ENCODE measurements around the gene MTM1.

The MTM1 gene

DNA sequence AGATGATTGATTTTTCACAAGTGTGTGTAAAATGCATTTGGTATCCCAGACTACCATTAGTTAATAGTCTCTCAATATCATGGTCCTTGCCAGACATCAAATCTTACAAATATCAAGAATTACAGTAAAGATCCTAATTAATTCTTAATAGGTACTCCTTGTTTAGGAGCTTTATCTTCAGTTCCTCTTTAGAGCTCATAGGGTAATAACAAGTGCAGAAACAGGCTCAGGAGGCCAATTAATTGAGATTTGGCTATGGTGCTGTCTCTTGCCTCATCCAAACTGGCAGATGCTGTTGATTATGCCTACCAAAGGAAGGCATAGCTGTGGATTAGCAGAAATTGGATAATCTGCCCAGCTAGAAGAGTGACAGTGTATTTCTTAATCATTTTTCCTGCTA lies 131.7 kb downstream of the MTM1 start:
- Histone ChIP-seq H3K4me3 (ENCODE audit: control insufficient read depth in 1 of 7, extremely low read depth in 1 of 7, insufficient read depth in 4 of 7, low read depth in 2 of 7, low read length in 6 of 7) (no peak overlapping the region), H3K27ac (ENCODE audit: insufficient read depth in 1 of 2, low read depth in 1 of 2, low read length in 2 of 2, poor library complexity in 1 of 2, severe bottlenecking in 2 of 2) (no peak overlapping the region), H3K27me3 (replicated peaks in 2 of 5; ENCODE audit: control insufficient read depth in 4 of 5, insufficient read depth in 5 of 5, low read length in 4 of 5) (no peaks in the 10 kb centered on the region), H3K9me3 (ENCODE audit: control extremely low read depth in 1 of 5, control insufficient read depth in 4 of 5, insufficient read depth in 2 of 5, low read depth in 1 of 5, low read length in 4 of 5) (peaks cover 0 to 1% (median 0%) of the 10 kb centered on the region in 5 experiments), H3K36me3 (ENCODE audit: control insufficient read depth in 4 of 4, insufficient read depth in 4 of 4, low read length in 3 of 4) (peaks cover 0 to 14% (median 6%) of the 10 kb centered on the region in 4 experiments), H3K4me1 (ENCODE audit: control extremely low read depth in 1 of 4, control insufficient read depth in 4 of 4, insufficient read depth in 4 of 4, low read length in 3 of 4) (peaks cover 19 to 28% (median 22%) of the 10 kb centered on the region in 4 experiments)
- DNase-seq = no peak
- CTCF ChIA-PET = interaction anchor here (1.3 to 2.7 kb wide), 2 partner anchors 15 to 19 kb away, joined by 4 to 12 read pairs; no protein-coding TSS in a partner anchor
- POLR2A ChIA-PET = no interaction called here

DNA sequence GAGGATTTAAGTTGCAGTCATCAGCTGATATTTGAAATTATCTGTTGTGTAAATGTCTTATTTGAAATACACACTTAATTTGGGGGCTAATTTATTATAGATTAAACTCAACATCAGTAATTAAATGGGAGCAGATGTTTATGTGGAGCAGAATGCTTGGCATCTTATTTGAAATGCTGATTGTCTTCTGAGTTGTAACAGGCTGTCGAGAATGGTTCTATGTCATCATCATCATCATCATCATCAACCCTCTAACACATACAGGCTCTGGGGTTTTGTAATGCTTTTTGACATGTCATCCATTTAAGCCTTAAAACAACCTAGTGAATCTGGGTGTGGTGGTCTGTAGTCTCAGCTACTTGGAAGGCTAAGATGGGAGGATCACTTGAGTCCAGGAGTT lies 133.0 kb downstream of the MTM1 start:
- POLR2A ChIA-PET = no interaction called here
- Histone ChIP-seq H3K4me3 (ENCODE audit: control insufficient read depth in 1 of 7, extremely low read depth in 1 of 7, insufficient read depth in 4 of 7, low read depth in 2 of 7, low read length in 6 of 7) (no peak overlapping the region), H3K36me3 (ENCODE audit: control insufficient read depth in 4 of 4, insufficient read depth in 4 of 4, low read length in 3 of 4) (peaks cover 0 to 22% (median 7%) of the 10 kb centered on the region in 4 experiments), H3K27me3 (replicated peaks in 2 of 5; ENCODE audit: control insufficient read depth in 4 of 5, insufficient read depth in 5 of 5, low read length in 4 of 5) (no peaks in the 10 kb centered on the region), H3K9me3 (ENCODE audit: control extremely low read depth in 1 of 5, control insufficient read depth in 4 of 5, insufficient read depth in 2 of 5, low read depth in 1 of 5, low read length in 4 of 5) (peaks cover 0 to 2% (median 0%) of the 10 kb centered on the region in 5 experiments), H3K27ac (ENCODE audit: insufficient read depth in 1 of 2, low read depth in 1 of 2, low read length in 2 of 2, poor library complexity in 1 of 2, severe bottlenecking in 2 of 2) (no peak overlapping the region), H3K4me1 (ENCODE audit: control extremely low read depth in 1 of 4, control insufficient read depth in 4 of 4, insufficient read depth in 4 of 4, low read length in 3 of 4) (peaks cover 11 to 15% (median 12%) of the 10 kb centered on the region in 4 experiments)
- CTCF ChIA-PET = interaction anchor here (1.3 kb wide), 1 partner anchor 18 kb away, joined by 4 read pairs; no protein-coding TSS in a partner anchor
- WGBS (ENCODE audit: insufficient coverage) = no CpG with 5 or more reads among the region's 1 CpG
- DNase-seq = no peak

- no peak for DNase-seq
- Histone ChIP-seq H3K4me3 (ENCODE audit: control insufficient read depth in 1 of 7, extremely low read depth in 1 of 7, insufficient read depth in 4 of 7, low read depth in 2 of 7, low read length in 6 of 7) (no peak overlapping the region), H3K27me3 (replicated peaks in 2 of 5; ENCODE audit: control insufficient read depth in 4 of 5, insufficient read depth in 5 of 5, low read length in 4 of 5) (no peaks in the 10 kb centered on the region), H3K9me3 (ENCODE audit: control extremely low read depth in 1 of 5, control insufficient read depth in 4 of 5, insufficient read depth in 2 of 5, low read depth in 1 of 5, low read length in 4 of 5) (peaks cover 0 to 2% (median 0%) of the 10 kb centered on the region in 5 experiments), H3K36me3 (ENCODE audit: control insufficient read depth in 4 of 4, insufficient read depth in 4 of 4, low read length in 3 of 4) (peaks cover 0 to 22% (median 7%) of the 10 kb centered on the region in 4 experiments), H3K4me1 (ENCODE audit: control extremely low read depth in 1 of 4, control insufficient read depth in 4 of 4, insufficient read depth in 4 of 4, low read length in 3 of 4) (peaks cover 0 to 3% (median 0%) of the 10 kb centered on the region in 4 experiments), H3K27ac (ENCODE audit: insufficient read depth in 1 of 2, low read depth in 1 of 2, low read length in 2 of 2, poor library complexity in 1 of 2, severe bottlenecking in 2 of 2) (no peak overlapping the region)
- WGBS (ENCODE audit: insufficient coverage) = 78% methylated on average over 1 of the region's 1 CpG
- ChIA-PET POLR2A (interaction anchor here (0.7 kb wide), 1 partner anchor 8 kb away, joined by 3 read pairs; no protein-coding TSS in a partner anchor), CTCF (interaction anchor here (1.2 to 1.5 kb wide), 2 partner anchors 13 to 17 kb away, joined by 3 to 4 read pairs; no protein-coding TSS in a partner anchor)
Measured at GRCh38 chrX:150702966-150703694, 134.7 kb downstream of the MTM1 start.

DNA sequence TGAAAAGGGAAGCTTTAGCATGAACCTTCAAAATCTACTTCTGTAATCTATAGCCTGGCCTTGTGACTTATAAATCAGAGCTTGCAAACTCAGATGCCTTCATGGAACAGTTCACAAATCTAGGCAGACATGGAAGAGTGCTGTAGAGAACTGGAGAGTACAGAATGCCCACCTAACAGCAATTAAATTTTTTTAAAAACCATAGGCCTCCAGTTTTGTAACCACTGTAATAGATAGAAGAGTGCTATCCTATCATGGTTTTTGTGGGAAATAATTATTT lies 135.2 kb downstream of the MTM1 start:
- Histone ChIP-seq H3K36me3 (ENCODE audit: control insufficient read depth in 4 of 4, insufficient read depth in 4 of 4, low read length in 3 of 4) (peaks cover under 1 to 24% (median 7%) of the 10 kb centered on the region in 4 experiments), H3K27ac (ENCODE audit: insufficient read depth in 1 of 2, low read depth in 1 of 2, low read length in 2 of 2, poor library complexity in 1 of 2, severe bottlenecking in 2 of 2) (no peak overlapping the region), H3K4me3 (ENCODE audit: control insufficient read depth in 1 of 7, extremely low read depth in 1 of 7, insufficient read depth in 4 of 7, low read depth in 2 of 7, low read length in 6 of 7) (no peak overlapping the region), H3K9me3 (ENCODE audit: control extremely low read depth in 1 of 5, control insufficient read depth in 4 of 5, insufficient read depth in 2 of 5, low read depth in 1 of 5, low read length in 4 of 5) (peaks cover 0 to 2% (median 0%) of the 10 kb centered on the region in 5 experiments), H3K27me3 (replicated peaks in 2 of 5; ENCODE audit: control insufficient read depth in 4 of 5, insufficient read depth in 5 of 5, low read length in 4 of 5) (no peaks in the 10 kb centered on the region), H3K4me1 (ENCODE audit: control extremely low read depth in 1 of 4, control insufficient read depth in 4 of 4, insufficient read depth in 4 of 4, low read length in 3 of 4) (peaks cover 0 to 1% (median 0%) of the 10 kb centered on the region in 4 experiments)
- CTCF ChIA-PET = interaction anchor here (1.2 kb wide), 1 partner anchor 18 kb away, joined by 3 read pairs; no protein-coding TSS in a partner anchor
- DNase-seq = no peak
- POLR2A ChIA-PET = interaction anchor here (0.7 kb wide), 1 partner anchor 9 kb away, joined by 3 read pairs; no protein-coding TSS in a partner anchor

- no peaks in the 10 kb centered on the region for H3K4me1 ChIP-seq (ENCODE audit: control extremely low read depth in 1 of 4, control insufficient read depth in 4 of 4, insufficient read depth in 4 of 4, low read length in 3 of 4)
- peaks cover 3 to 28% (median 7%) of the 10 kb centered on the region in 4 experiments for H3K36me3 ChIP-seq (ENCODE audit: control insufficient read depth in 4 of 4, insufficient read depth in 4 of 4, low read length in 3 of 4)
- no peaks in the 10 kb centered on the region for H3K27me3 ChIP-seq (replicated peaks in 2 of 5; ENCODE audit: control insufficient read depth in 4 of 5, insufficient read depth in 5 of 5, low read length in 4 of 5)
- WGBS (ENCODE audit: insufficient coverage) = 93% methylated on average over 3 of the region's 3 CpGs
- no peak overlapping the region for H3K27ac ChIP-seq (ENCODE audit: insufficient read depth in 1 of 2, low read depth in 1 of 2, low read length in 2 of 2, poor library complexity in 1 of 2, severe bottlenecking in 2 of 2)
- no peak for DNase-seq
- no peak overlapping the region for H3K4me3 ChIP-seq (ENCODE audit: control insufficient read depth in 1 of 7, extremely low read depth in 1 of 7, insufficient read depth in 4 of 7, low read depth in 2 of 7, low read length in 6 of 7)
- ChIA-PET CTCF (interaction anchor here (1.2 kb wide), 1 partner anchor 18 kb away, joined by 3 read pairs; no protein-coding TSS in a partner anchor), POLR2A (no interaction called here)
- peaks cover 0 to 2% (median 0%) of the 10 kb centered on the region in 5 experiments for H3K9me3 ChIP-seq (ENCODE audit: control extremely low read depth in 1 of 5, control insufficient read depth in 4 of 5, insufficient read depth in 2 of 5, low read depth in 1 of 5, low read length in 4 of 5)
Measured at GRCh38 chrX:150704030-150704613, 135.7 kb downstream of the MTM1 start.

GRCh38 chrX:150712619-150713018 lies 144.2 kb downstream of the MTM1 start:
- no peak overlapping the region for H3K4me3 ChIP-seq (ENCODE audit: control insufficient read depth in 1 of 7, extremely low read depth in 1 of 7, insufficient read depth in 4 of 7, low read depth in 2 of 7, low read length in 6 of 7)
- CTCF ChIA-PET = interaction anchor here (0.7 to 1.6 kb wide), 3 partner anchors 20 to 31 kb away, joined by 3 to 8 read pairs (median 3); no protein-coding TSS in a partner anchor
- H3K27me3 ChIP-seq (replicated peaks in 2 of 5; ENCODE audit: control insufficient read depth in 4 of 5, insufficient read depth in 5 of 5, low read length in 4 of 5) = no peaks in the 10 kb centered on the region
- H3K9me3 ChIP-seq (ENCODE audit: control extremely low read depth in 1 of 5, control insufficient read depth in 4 of 5, insufficient read depth in 2 of 5, low read depth in 1 of 5, low read length in 4 of 5) = no peaks in the 10 kb centered on the region
- DNase-seq = peak in 2 of 3 donors; percentile 14 to 24
- peaks cover 0 to 4% (median under 1%) of the 10 kb centered on the region in 4 experiments for H3K4me1 ChIP-seq (ENCODE audit: control extremely low read depth in 1 of 4, control insufficient read depth in 4 of 4, insufficient read depth in 4 of 4, low read length in 3 of 4)
- POLR2A ChIA-PET = interaction anchor here (0.6 kb wide), 1 partner anchor 16 kb away, joined by 4 read pairs; no protein-coding TSS in a partner anchor
- peaks cover 0 to 9% (median 1%) of the 10 kb centered on the region in 4 experiments for H3K36me3 ChIP-seq (ENCODE audit: control insufficient read depth in 4 of 4, insufficient read depth in 4 of 4, low read length in 3 of 4)
- no peak overlapping the region for H3K27ac ChIP-seq (ENCODE audit: insufficient read depth in 1 of 2, low read depth in 1 of 2, low read length in 2 of 2, poor library complexity in 1 of 2, severe bottlenecking in 2 of 2)

DNA sequence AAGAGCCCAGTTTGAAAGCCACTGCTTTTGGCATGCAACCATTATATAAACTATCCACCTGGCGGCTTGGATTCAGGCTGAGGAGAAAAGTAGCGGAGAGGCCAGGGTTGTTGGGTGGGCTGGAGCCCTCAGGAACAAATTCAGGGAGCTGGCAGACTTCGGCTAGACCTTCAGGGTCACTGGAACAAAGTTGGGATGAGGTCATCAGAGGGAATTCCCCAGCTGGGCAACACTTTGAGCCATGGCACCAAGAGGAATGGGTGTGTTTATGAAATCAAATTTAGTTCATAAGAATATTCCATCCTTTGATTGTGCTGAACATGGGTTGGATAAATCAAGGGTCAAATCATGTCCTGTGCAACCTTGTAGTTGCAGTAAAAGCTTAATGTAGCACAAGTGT lies 146.8 kb downstream of the MTM1 start:
- WGBS (ENCODE audit: insufficient coverage) = 62% methylated on average over 3 of the region's 3 CpGs
- Histone ChIP-seq H3K27ac (ENCODE audit: insufficient read depth in 1 of 2, low read depth in 1 of 2, low read length in 2 of 2, poor library complexity in 1 of 2, severe bottlenecking in 2 of 2) (no peak overlapping the region), H3K9me3 (ENCODE audit: control extremely low read depth in 1 of 5, control insufficient read depth in 4 of 5, insufficient read depth in 2 of 5, low read depth in 1 of 5, low read length in 4 of 5) (no peaks in the 10 kb centered on the region), H3K4me3 (ENCODE audit: control insufficient read depth in 1 of 7, extremely low read depth in 1 of 7, insufficient read depth in 4 of 7, low read depth in 2 of 7, low read length in 6 of 7) (no peak overlapping the region), H3K27me3 (replicated peaks in 2 of 5; ENCODE audit: control insufficient read depth in 4 of 5, insufficient read depth in 5 of 5, low read length in 4 of 5) (no peaks in the 10 kb centered on the region), H3K4me1 (ENCODE audit: control extremely low read depth in 1 of 4, control insufficient read depth in 4 of 4, insufficient read depth in 4 of 4, low read length in 3 of 4) (peaks cover 0 to 4% (median under 1%) of the 10 kb centered on the region in 4 experiments), H3K36me3 (ENCODE audit: control insufficient read depth in 4 of 4, insufficient read depth in 4 of 4, low read length in 3 of 4) (peaks cover 0 to 5% (median under 1%) of the 10 kb centered on the region in 4 experiments)
- POLR2A ChIA-PET = no interaction called here
- DNase-seq = no peak
- CTCF ChIA-PET = interaction anchor here (0.9 to 2.8 kb wide), 9 partner anchors 16 to 753 kb away, joined by 3 to 18 read pairs (median 8); no protein-coding TSS in a partner anchor
